DND-41 (cell line): Measurements from ENCODE around the gene SEC61A1.

Experiments used
- ATAC-seq: fragments of 200-7000 bp; cut with Tn5 transposase; 3 replicates; pipeline ENCODE4 v1.9.1; 2021; ENCODE audit warnings: low read depth; ENCODE audit not compliant: insufficient read depth
- DNase-seq: peaks from one replicate; pipeline ENCODE4 v3.0.0-alpha.2; 2020
- H2AFZ ChIP-seq: 2 replicates; pipeline ENCODE4 v1.6.0; 2012; ENCODE audit warnings: low read depth, low read length
- H3K27ac ChIP-seq: 2 replicates; pipeline ENCODE4 v1.5.1; 2012; ENCODE audit warnings: low read length, inconsistent platforms
- H3K27me3 ChIP-seq: fragments of 200-600 bp; sonication (generic); 2 replicates; pipeline ENCODE4 v1.6.0; 2012; ENCODE audit warnings: low read length, mild to moderate bottlenecking, inconsistent platforms; ENCODE audit not compliant: insufficient read depth, poor library complexity
- H3K36me3 ChIP-seq: 2 replicates; pipeline ENCODE4 v1.5.1; 2012; ENCODE audit warnings: low read length, inconsistent platforms; ENCODE audit not compliant: insufficient read depth
- H3K4me1 ChIP-seq: 2 replicates; pipeline ENCODE4 v1.5.1; 2012; ENCODE audit warnings: mild to moderate bottlenecking, low read length; ENCODE audit not compliant: insufficient read depth
- H3K4me2 ChIP-seq: 2 replicates; pipeline ENCODE4 v1.6.0; 2012; ENCODE audit warnings: mild to moderate bottlenecking, moderate library complexity, low read length, inconsistent platforms; ENCODE audit not compliant: insufficient read depth
- H3K4me3 ChIP-seq, 2 experiments: fragments of 200-600 bp in 1 of 2; shearing (Covaris generic) in 1 of 2; 2 replicates each; pipeline ENCODE4 v1.5.1; 2012 to 2016; ENCODE audit warnings: inconsistent platforms in 2 of 2, low read length in 2 of 2, mild to moderate bottlenecking in 2 of 2, low read depth in 1 of 2, moderate library complexity in 1 of 2
- H3K79me2 ChIP-seq: 2 replicates; pipeline ENCODE4 v1.6.0; 2012; ENCODE audit warnings: low read length, inconsistent platforms; ENCODE audit not compliant: insufficient read depth
- H3K9ac ChIP-seq: 2 replicates; pipeline ENCODE4 v1.6.0; 2012; ENCODE audit warnings: low read depth, mild to moderate bottlenecking, inconsistent platforms, low read length, moderate library complexity
- H3K9me3 ChIP-seq: 2 replicates; pipeline ENCODE4 v1.5.1; 2012; ENCODE audit warnings: low read length, moderate library complexity, mild to moderate bottlenecking, inconsistent platforms; ENCODE audit not compliant: insufficient read depth, severe bottlenecking
- H4K20me1 ChIP-seq: 2 replicates; pipeline ENCODE4 v1.6.0; 2012; ENCODE audit warnings: low read length; ENCODE audit not compliant: insufficient read depth
- CTCF ChIP-seq: IDR thresholded peaks from 2 replicates; pipeline ENCODE4 v1.5.1; 2012; ENCODE audit warnings: borderline replicate concordance, low read length, moderate library complexity, mild to moderate bottlenecking; ENCODE audit not compliant: poor library complexity, severe bottlenecking; ENCODE audit errors: extremely low read depth
- EZH2 ChIP-seq: IDR thresholded peaks from 3 replicates; pipeline ENCODE4 v1.6.1; 2012; ENCODE audit warnings: borderline replicate concordance, low read depth, mild to moderate bottlenecking, moderate library complexity, low read length, inconsistent platforms; ENCODE audit not compliant: severe bottlenecking

SEC61A1 gene

GRCh38 chr3:128082546-128082945, 30.3 kb downstream of the SEC61A1 start:
- DNase-seq: no peak
- H3K36me3 ChIP-seq: peaks cover 100% of the 10 kb centered on the region
- TF ChIP-seq CTCF (no peak), EZH2 (no peak)
- H3K27me3 ChIP-seq: no peaks in the 10 kb centered on the region
- H3K9ac ChIP-seq: no peak overlapping the region
- peaks cover 5% of the 10 kb centered on the region; the same call in 1 of the 2 replicates for H3K79me2 ChIP-seq
- H3K9me3 ChIP-seq: no peaks in the 10 kb centered on the region
- H4K20me1 ChIP-seq: peaks cover 39% of the 10 kb centered on the region
- no peak overlapping the region for H3K4me3 ChIP-seq
- no peak for ATAC-seq
- H3K4me1 ChIP-seq: no peaks in the 10 kb centered on the region
- no peak overlapping the region for H2AFZ ChIP-seq
- H3K27ac ChIP-seq: no peak overlapping the region
- no peak overlapping the region for H3K4me2 ChIP-seq

- TF ChIP-seq EZH2 (no peak), CTCF (no peak)
- Histone ChIP-seq H4K20me1 (peaks cover 34% of the 10 kb centered on the region), H3K9ac (no peak overlapping the region), H3K9me3 (no peaks in the 10 kb centered on the region), H3K36me3 (peaks cover 98% of the 10 kb centered on the region), H3K27me3 (no peaks in the 10 kb centered on the region), H3K4me3 (no peak overlapping the region), H2AFZ (no peak overlapping the region), H3K27ac (no peak overlapping the region), H3K79me2 (peaks cover 7% of the 10 kb centered on the region; the same call in 1 of the 2 replicates), H3K4me1 (no peaks in the 10 kb centered on the region), H3K4me2 (no peak overlapping the region)
- DNase-seq: no peak
- no peak for ATAC-seq
Measured at GRCh38 chr3:128083396-128083795, 31.2 kb downstream of the SEC61A1 start.

GRCh38 chr3:128083980-128084674, 31.9 kb downstream of the SEC61A1 start:
- peaks cover 33% of the 10 kb centered on the region for H4K20me1 ChIP-seq
- no peak overlapping the region for H3K4me2 ChIP-seq
- H3K27ac ChIP-seq: no peak overlapping the region
- no peak overlapping the region for H2AFZ ChIP-seq
- H3K79me2 ChIP-seq: peaks cover 11% of the 10 kb centered on the region; the same call in 1 of the 2 replicates
- no peaks in the 10 kb centered on the region for H3K9me3 ChIP-seq
- H3K27me3 ChIP-seq: no peaks in the 10 kb centered on the region
- no peak for DNase-seq
- H3K4me3 ChIP-seq: no peak overlapping the region
- H3K9ac ChIP-seq: no peak overlapping the region
- H3K4me1 ChIP-seq: no peaks in the 10 kb centered on the region
- ATAC-seq: no peak
- peaks cover 90% of the 10 kb centered on the region for H3K36me3 ChIP-seq
- TF ChIP-seq EZH2 (no peak), CTCF (no peak)

- H3K79me2 ChIP-seq: peaks cover 14% of the 10 kb centered on the region; the same call in 1 of the 2 replicates
- no peaks in the 10 kb centered on the region for H3K4me1 ChIP-seq
- no peaks in the 10 kb centered on the region for H3K9me3 ChIP-seq
- no peak overlapping the region for H3K4me2 ChIP-seq
- ATAC-seq (no peak), DNase-seq (no peak)
- H3K9ac ChIP-seq: no peak overlapping the region
- peaks cover 27% of the 10 kb centered on the region for H4K20me1 ChIP-seq
- TF ChIP-seq CTCF (no peak), EZH2 (no peak)
- peaks cover 85% of the 10 kb centered on the region for H3K36me3 ChIP-seq
- H3K27ac ChIP-seq: no peak overlapping the region
- no peak overlapping the region for H2AFZ ChIP-seq
- H3K4me3 ChIP-seq: no peak overlapping the region
- H3K27me3 ChIP-seq: no peaks in the 10 kb centered on the region
Measured at GRCh38 chr3:128084675-128085021, 32.4 kb downstream of the SEC61A1 start.
